Jurkat, Clone E6-1 (cell line): ENCODE measurements around the gene HNF1B.

Source experiments
- DNase-seq: peaks from one replicate; pipeline ENCODE4 v3.0.0-alpha.2; 2011; ENCODE audit warnings: low read depth, low spot score
- H3K4me3 ChIP-seq: 2 replicates; pipeline ENCODE4 v1.5.1; 2011; ENCODE audit warnings: mild to moderate bottlenecking, low read length, control low read depth, moderate library complexity

The HNF1B gene

GRCh38 chr17:37741341-37742115 is 3.3 kb downstream of the HNF1B start:
- no peak for DNase-seq
- H3K4me3 ChIP-seq, result no peak overlapping the region

GRCh38 chr17:37740915-37741314 is 3.9 kb downstream of the HNF1B start:
- H3K4me3 ChIP-seq, result no peak overlapping the region
- DNase-seq, result no peak

GRCh38 chr17:37737971-37738370 is 6.9 kb downstream of the HNF1B start:
- no peak overlapping the region for H3K4me3 ChIP-seq
- no peak for DNase-seq

GRCh38 chr17:37737081-37737480 is 7.8 kb downstream of the HNF1B start:
- no peak overlapping the region for H3K4me3 ChIP-seq
- no peak for DNase-seq

GRCh38 chr17:37736428-37736827 is 8.4 kb downstream of the HNF1B start:
- H3K4me3 ChIP-seq, result no peak overlapping the region
- DNase-seq, result no peak

- no peak for DNase-seq
- no peak overlapping the region for H3K4me3 ChIP-seq
These were observed 9.7 kb downstream of the HNF1B start for GRCh38 chr17:37735165-37735564.

GRCh38 chr17:37732316-37732715 is 12.5 kb downstream of the HNF1B start:
- no peak overlapping the region for H3K4me3 ChIP-seq
- no peak for DNase-seq

GRCh38 chr17:37731056-37731455 is 13.8 kb downstream of the HNF1B start:
- no peak for DNase-seq
- H3K4me3 ChIP-seq, result no peak overlapping the region

GRCh38 chr17:37729905-37730304 is 15.0 kb downstream of the HNF1B start:
- H3K4me3 ChIP-seq, result no peak overlapping the region
- no peak for DNase-seq

GRCh38 chr17:37726891-37727675 is 17.8 kb downstream of the HNF1B start:
- no peak for DNase-seq
- no peak overlapping the region for H3K4me3 ChIP-seq

GRCh38 chr17:37726248-37726647 is 18.6 kb downstream of the HNF1B start:
- DNase-seq, result no peak
- no peak overlapping the region for H3K4me3 ChIP-seq

GRCh38 chr17:37725601-37726146 is 19.2 kb downstream of the HNF1B start:
- no peak for DNase-seq
- no peak overlapping the region for H3K4me3 ChIP-seq

- DNase-seq, result no peak
These were observed 19.8 kb downstream of the HNF1B start for GRCh38 chr17:37725021-37725595.

GRCh38 chr17:37720989-37721388 is 23.9 kb downstream of the HNF1B start:
- no peak for DNase-seq
- no peak overlapping the region for H3K4me3 ChIP-seq

More at GRCh38 chr17:37725021-37725595, 19.8 kb downstream of the HNF1B start:
- no peak overlapping the region for H3K4me3 ChIP-seq

GRCh38 chr17:37719866-37720265 is 25.0 kb downstream of the HNF1B start:
- no peak for DNase-seq
- no peak overlapping the region for H3K4me3 ChIP-seq

- no peak overlapping the region for H3K4me3 ChIP-seq
- DNase-seq, result no peak
These were observed 26.4 kb downstream of the HNF1B start for GRCh38 chr17:37718324-37719048.

- H3K4me3 ChIP-seq, result no peak overlapping the region
- DNase-seq, result peak; percentile 42
These were observed 27.1 kb downstream of the HNF1B start for GRCh38 chr17:37717627-37718323.

- peak; percentile 7 for DNase-seq
- H3K4me3 ChIP-seq, result no peak overlapping the region
These were observed 30.0 kb downstream of the HNF1B start for GRCh38 chr17:37714897-37715296.

- no peak overlapping the region for H3K4me3 ChIP-seq
- no peak for DNase-seq
These were observed 31.2 kb downstream of the HNF1B start for GRCh38 chr17:37713624-37714023.
